Esophagus squamous epithelium (tissue), 5 donors: ENCODE results near the gene GSTM3. TPM values are rescaled to one million over a fixed set of nuclear protein-coding genes. Genes with fewer than 3 reads are reported as not detected.

ENCODE experiments used
- DNase-seq: peaks from one replicate; lab custom pipeline; 2025; lab: John Stamatoyannopoulos, UW
- H3K27ac ChIP-seq, 4 donors: fragments of 200-600 bp; sonication (generic); one replicate each; pipeline ENCODE4 v1.5.1; 2016 to 2019; ENCODE audit warnings: mild to moderate bottlenecking in 1 of 4
- H3K27me3 ChIP-seq, 4 donors: fragments of 200-600 bp; sonication (generic); 1 replicate in 3 of 4; 2 replicates in 1 of 4; pipeline versions ENCODE4 v1.5.1 to v1.6.0; 2017 to 2021; ENCODE audit warnings: antibody characterized with exemption in 1 of 4
- H3K36me3 ChIP-seq, 3 donors: fragments of 200-600 bp; sonication (generic); one replicate each; pipeline ENCODE4 v1.5.1; 2016 to 2019
- H3K4me1 ChIP-seq, 3 donors: fragments of 200-600 bp; sonication (generic); one replicate each; pipeline ENCODE4 v1.5.1; 2017 to 2019
- H3K4me3 ChIP-seq, 4 donors: fragments of 200-600 bp; sonication (generic); 1 replicate in 3 of 4; 2 replicates in 1 of 4; pipeline ENCODE4 v1.5.1; 2016 to 2019; ENCODE audit warnings: mild to moderate bottlenecking in 2 of 4, moderate library complexity in 1 of 4
- H3K9me3 ChIP-seq, 3 donors: fragments of 200-600 bp; sonication (generic); one replicate each; pipeline ENCODE4 v1.5.1; 2016 to 2019
- CTCF ChIP-seq, 6 experiments: fragments of 450-650 bp in 4 of 6; fragments of 200-600 bp in 2 of 6; sonication (generic) in 2 of 6; IDR thresholded peaks; one replicate each; pipeline ENCODE4 v1.5.1; 2016 to 2019; ENCODE audit warnings: antibody characterized with exemption in 6 of 6, mild to moderate bottlenecking in 4 of 6, moderate library complexity in 4 of 6
- POLR2A ChIP-seq, 4 donors: fragments of 450-650 bp; IDR thresholded peaks; one replicate each; pipeline ENCODE4 v1.6.1; 2017; ENCODE audit warnings: antibody characterized with exemption in 4 of 4, mild to moderate bottlenecking in 4 of 4, moderate library complexity in 3 of 4
- WGBS, 2 donors: methylation state at CpG; one replicate each; pipeline ENCODE4 v1.1.5; 2018; 5-methylcytosine and 5-hydroxymethylcytosine counted together
- intact Hi-C: fragments of 100-400 bp; cut with DNase I; formaldehyde crosslinking; loops from one replicate; pipeline ENCODE4 v1.15.0; 2022
- total RNA-seq, 4 donors: library from RNA; depleted of rRNA; stranded (reverse); fragments of >200 nt; gene quantifications; one replicate each; pipeline ENCODE4 v1.1.0, GENCODE V29; 2016
- donor health status: DM: yes; HTN: yes; CAD: no.

Gene GSTM3
- total RNA-seq, 4 donors from 2014 or later: 86.2 to 273 (median 150) TPM

DNA sequence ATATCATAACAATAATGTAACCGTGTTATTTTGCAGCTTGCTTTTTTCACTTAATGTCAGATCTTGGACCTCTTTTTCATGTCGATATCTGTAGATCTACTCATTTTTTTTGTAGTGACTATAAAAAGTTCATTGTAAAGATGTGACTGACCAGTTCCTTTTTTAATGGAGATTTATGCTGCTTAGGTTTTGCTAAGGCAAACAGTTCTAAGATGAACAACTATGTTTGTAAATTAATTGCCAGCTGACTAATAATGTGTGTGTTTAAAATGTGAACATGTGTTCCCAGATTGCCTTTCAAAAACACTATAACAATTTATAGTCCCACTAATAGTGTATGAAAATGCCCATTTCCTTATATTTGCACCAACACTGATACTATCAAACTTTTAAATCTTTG lies 41.0 kb upstream of the GSTM3 start:
- intact Hi-C loops: no loop called here

DNA sequence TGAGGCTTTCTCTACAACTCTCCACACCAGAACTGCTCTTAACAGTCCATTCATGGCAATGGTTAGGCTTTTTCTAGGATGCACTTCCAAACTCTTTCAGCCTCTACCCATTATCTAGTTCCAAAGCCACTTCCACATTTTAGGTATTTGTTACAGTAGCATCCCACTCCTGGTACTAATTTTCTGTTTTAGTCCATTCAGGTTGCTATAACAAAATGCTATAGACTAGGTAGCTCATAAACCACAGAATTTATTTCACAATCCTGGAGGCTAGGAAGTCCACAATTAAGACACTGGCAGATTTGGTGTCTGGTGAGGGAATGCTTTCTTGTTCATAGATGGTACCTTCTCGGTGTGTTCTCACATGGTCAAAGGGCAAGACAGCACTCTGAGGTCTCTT lies 40.1 kb upstream of the GSTM3 start:
- Histone ChIP-seq H3K36me3 (no peaks in the 10 kb centered on the region), H3K9me3 (no peaks in the 10 kb centered on the region), H3K4me1 (peaks cover 14 to 42% (median 33%) of the 10 kb centered on the region in 3 donors), H3K27ac (no peak overlapping the region), H3K4me3 (no peak overlapping the region), H3K27me3 (no peaks in the 10 kb centered on the region)
- no peak for DNase-seq
- TF ChIP-seq CTCF (IDR thresholded peaks at IDR 0.05) (no peak), POLR2A (IDR thresholded peaks at IDR 0.05) (no peak)
- 88 to 100% methylated on average over 1 of the region's 1 CpG for WGBS, 2 donors
- intact Hi-C loops: no loop called here

More for the DNA sequence above, 41.0 kb upstream of the GSTM3 start:
- WGBS, 2 donors: 55 to 76% methylated on average over 2 of the region's 2 CpGs
- no peak overlapping the region for H3K27ac ChIP-seq
- peaks cover 12 to 50% (median 41%) of the 10 kb centered on the region in 3 donors for H3K4me1 ChIP-seq
- no peaks in the 10 kb centered on the region for H3K9me3 ChIP-seq
- H3K4me3 ChIP-seq: no peak overlapping the region
- DNase-seq: no peak
- H3K27me3 ChIP-seq: no peaks in the 10 kb centered on the region
- no peak for TF ChIP-seq CTCF (IDR thresholded peaks at IDR 0.05)
- no peak for TF ChIP-seq POLR2A (IDR thresholded peaks at IDR 0.05)
- no peaks in the 10 kb centered on the region for H3K36me3 ChIP-seq

DNA sequence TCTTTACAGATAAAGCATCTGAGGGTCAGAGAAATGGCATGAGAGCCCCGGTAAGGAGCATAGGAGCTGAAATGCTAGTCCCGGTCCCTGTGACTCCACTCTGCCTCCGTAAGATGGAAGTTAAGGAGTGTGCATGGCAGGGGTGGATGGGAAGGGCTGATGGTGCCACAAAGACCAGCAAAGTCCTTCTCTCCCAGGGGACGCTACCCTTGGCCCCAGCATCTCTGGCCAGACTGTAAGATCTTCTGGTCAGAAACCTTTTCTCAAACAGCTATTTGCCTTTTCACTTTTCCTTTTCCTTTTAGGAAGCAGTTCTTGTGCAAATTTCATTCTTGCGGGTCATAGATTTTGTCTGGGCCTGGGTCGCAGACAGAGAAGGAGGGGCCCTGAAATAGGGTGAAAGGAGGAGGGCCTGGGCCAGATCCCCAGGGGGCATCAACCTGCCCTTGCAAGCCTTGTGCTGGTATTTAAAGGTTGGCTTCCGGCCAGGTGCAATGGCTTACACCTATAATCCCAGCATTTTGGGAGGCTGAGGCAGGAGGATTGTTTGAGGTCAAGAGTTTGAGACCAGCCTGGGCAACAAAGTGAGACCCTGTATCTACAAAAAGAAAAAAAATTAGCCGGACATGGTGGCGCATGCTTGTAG lies 37.3 kb upstream of the GSTM3 start:
- WGBS, 2 donors: 76 to 85% methylated on average over 8 to 9 of the region's 9 CpGs
- no peaks in the 10 kb centered on the region for H3K27me3 ChIP-seq
- peaks cover 14 to 25% (median 17%) of the 10 kb centered on the region in 3 donors for H3K4me1 ChIP-seq
- no peaks in the 10 kb centered on the region for H3K9me3 ChIP-seq
- no peak overlapping the region for H3K4me3 ChIP-seq
- H3K27ac ChIP-seq: no peak overlapping the region
- intact Hi-C loops: loop anchor here (2.0 kb wide), 1 partner anchor 207 kb away; the partner anchor contains the start of gene AHCYL1
- no peak for DNase-seq
- no peaks in the 10 kb centered on the region for H3K36me3 ChIP-seq
- TF ChIP-seq POLR2A (IDR thresholded peaks at IDR 0.05) (no peak), CTCF (IDR thresholded peaks at IDR 0.05) (no peak)

DNA sequence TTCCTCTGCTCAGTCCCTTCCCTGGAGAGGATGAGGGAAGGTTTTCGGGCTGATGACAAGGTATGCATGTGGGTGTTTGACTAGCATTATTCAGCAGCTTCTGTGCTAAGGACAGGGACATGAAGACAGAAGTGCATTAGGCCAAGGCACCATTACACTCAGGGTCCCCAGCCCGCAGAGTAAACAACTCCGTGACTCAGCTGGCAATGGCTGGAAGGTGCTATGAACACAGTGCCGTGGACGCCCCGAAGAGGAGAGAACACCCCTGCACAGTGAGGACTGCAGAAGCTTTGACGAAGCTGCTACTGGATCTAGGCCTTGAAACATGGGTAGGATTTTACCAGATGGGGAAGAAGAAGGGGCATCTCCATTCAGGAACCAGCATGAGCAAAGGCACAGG lies 36.6 kb upstream of the GSTM3 start:
- H3K4me1 ChIP-seq: peaks cover 9 to 18% (median 11%) of the 10 kb centered on the region in 3 donors
- H3K27ac ChIP-seq: peak overlapping the region; percentile 19 to 50 (median 30)
- WGBS, 2 donors: 63 to 65% methylated on average over 6 of the region's 7 CpGs
- no peaks in the 10 kb centered on the region for H3K9me3 ChIP-seq
- no peak for TF ChIP-seq CTCF (IDR thresholded peaks at IDR 0.05)
- no peak for TF ChIP-seq POLR2A (IDR thresholded peaks at IDR 0.05)
- no peak overlapping the region for H3K4me3 ChIP-seq
- H3K36me3 ChIP-seq: no peaks in the 10 kb centered on the region
- H3K27me3 ChIP-seq: no peaks in the 10 kb centered on the region
- intact Hi-C loops: loop anchor here (2.0 kb wide), 1 partner anchor 207 kb away; the partner anchor contains the start of gene AHCYL1
- no peak for DNase-seq

DNA sequence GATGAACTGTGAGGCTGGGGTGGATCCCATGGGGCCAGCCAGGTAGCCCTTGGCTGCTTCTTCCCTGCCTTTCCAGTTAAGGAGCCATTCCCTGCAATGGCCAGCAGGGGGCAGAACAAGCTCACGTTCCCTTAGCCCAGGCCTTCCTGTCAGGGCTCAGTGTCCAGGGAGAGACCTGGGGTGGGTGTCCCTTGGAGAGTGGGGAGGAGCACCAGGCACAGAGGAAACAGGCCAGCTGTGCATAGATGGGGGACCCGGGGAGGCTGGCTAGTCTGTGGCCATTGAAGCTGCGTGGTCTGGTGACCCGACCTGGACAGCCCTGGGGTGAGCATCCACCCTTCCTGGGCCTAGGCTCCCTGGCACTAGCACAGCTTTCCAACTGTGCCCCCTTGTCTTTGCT lies 36.1 kb upstream of the GSTM3 start:
- Histone ChIP-seq H3K4me3 (no peak overlapping the region), H3K9me3 (no peaks in the 10 kb centered on the region), H3K27me3 (no peaks in the 10 kb centered on the region), H3K36me3 (no peaks in the 10 kb centered on the region), H3K27ac (peak overlapping the region; percentile 19 to 50 (median 30)), H3K4me1 (peaks cover 6 to 16% (median 9%) of the 10 kb centered on the region in 3 donors)
- TF ChIP-seq POLR2A (IDR thresholded peaks at IDR 0.05): no peak
- TF ChIP-seq CTCF (IDR thresholded peaks at IDR 0.05): peak; percentile 96 to 99 (median 98)
- WGBS, 2 donors: 0 to 27% methylated on average over 1 to 4 of the region's 4 CpGs
- DNase-seq: peak; percentile 20
- intact Hi-C loops: loop anchor here (2.0 kb wide), 1 partner anchor 208 kb away; the partner anchor contains the start of gene AHCYL1
